GM21576 (cell line): ENCODE results near the gene FAAP100.
"Not testable (repeated sequence)": the region's sequence is repeated elsewhere in the genome, so short reads cannot be mapped to it uniquely, and the experiment has no call there.

Experiments used
- ATAC-seq: cut with Tn5 transposase; IDR thresholded peaks from one replicate; pipeline ENCODE4 v1.9.1; 2021; ENCODE audit warnings: mild to moderate bottlenecking, moderate library complexity; ENCODE audit not compliant: unreplicated experiment

FAAP100 gene, protein sequence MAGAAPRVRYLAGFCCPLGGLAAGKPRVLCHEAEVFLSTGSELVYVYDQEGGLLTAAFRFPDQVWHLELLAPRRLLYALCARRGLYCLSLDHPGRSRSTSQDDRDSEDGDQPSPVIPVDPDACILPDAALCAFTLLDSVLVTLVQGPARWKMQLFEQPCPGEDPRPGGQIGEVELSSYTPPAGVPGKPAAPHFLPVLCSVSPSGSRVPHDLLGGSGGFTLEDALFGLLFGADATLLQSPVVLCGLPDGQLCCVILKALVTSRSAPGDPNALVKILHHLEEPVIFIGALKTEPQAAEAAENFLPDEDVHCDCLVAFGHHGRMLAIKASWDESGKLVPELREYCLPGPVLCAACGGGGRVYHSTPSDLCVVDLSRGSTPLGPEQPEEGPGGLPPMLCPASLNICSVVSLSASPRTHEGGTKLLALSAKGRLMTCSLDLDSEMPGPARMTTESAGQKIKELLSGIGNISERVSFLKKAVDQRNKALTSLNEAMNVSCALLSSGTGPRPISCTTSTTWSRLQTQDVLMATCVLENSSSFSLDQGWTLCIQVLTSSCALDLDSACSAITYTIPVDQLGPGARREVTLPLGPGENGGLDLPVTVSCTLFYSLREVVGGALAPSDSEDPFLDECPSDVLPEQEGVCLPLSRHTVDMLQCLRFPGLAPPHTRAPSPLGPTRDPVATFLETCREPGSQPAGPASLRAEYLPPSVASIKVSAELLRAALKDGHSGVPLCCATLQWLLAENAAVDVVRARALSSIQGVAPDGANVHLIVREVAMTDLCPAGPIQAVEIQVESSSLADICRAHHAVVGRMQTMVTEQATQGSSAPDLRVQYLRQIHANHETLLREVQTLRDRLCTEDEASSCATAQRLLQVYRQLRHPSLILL

DNA sequence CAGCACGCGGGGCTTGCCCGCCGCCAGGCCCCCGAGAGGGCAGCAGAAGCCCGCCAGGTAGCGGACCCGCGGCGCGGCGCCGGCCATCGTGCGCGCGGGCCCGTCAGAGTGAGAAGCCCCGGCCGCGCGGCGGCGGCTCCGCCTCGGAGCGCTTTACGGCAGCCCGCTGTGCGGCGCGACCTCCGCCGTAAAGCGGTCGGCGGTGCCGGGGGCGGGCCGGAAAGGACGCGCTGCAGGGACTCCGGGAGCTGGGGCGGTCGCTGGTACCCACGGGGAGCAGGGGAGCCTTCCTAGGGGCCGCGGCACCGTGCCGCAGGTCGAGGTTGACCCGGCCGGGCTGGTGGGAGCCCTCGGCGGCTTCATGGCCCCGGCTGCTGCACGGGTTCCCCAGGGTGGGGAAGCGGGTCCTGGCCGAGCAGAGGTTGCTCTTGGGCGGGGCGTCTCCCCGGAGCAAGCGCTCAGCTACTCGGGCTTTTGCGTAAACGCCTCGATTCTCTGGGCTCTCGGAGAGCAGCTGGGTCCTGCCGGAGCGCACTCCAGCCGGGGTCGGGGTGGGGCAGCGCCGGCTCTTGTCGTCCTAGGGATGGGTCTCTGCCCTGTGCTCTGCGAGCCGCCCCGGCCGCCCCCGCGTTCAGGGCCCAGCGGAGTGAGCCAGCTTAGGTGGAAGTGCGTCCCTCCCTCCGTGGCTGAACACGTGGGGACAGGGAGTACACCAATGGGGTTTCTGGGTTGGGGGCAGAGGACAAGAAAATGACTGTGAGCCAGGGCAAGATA, at the start of gene FAAP100:
FAAP100 (minus strand) TSS at position 110 of the 774 bp plus-strand sequence; CDS start at position 87, 23 bp downstream.
- ATAC-seq = peak; percentile 38

DNA sequence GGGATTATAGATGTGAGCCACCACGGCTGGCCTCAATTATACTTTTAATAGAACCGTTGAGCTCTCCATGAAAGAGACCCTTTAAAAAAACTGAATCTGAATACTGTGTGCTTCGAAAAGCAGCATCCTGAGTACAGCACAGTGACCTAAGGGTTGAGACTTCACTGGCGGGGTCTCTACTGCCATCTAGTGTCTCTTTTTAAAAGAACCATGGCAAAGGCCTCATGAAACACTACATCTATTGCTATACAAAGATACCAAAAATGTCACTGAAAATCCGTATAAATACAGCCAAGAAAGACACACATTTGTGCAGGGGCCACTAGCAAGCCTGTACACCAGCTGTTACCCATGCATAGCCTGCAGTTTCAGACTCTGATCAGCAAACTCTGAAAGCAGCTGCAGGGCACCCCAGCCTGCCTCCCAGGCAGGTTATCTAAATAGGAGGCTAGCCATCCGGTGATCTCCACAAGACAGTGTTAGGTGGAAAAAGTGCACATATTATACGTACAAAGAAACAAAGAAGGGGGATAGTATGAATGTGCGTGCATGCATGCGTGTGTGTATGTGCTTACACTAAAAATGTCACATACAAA, 49.5 kb upstream of the FAAP100 start:
- peak; percentile 43 for ATAC-seq

DNA sequence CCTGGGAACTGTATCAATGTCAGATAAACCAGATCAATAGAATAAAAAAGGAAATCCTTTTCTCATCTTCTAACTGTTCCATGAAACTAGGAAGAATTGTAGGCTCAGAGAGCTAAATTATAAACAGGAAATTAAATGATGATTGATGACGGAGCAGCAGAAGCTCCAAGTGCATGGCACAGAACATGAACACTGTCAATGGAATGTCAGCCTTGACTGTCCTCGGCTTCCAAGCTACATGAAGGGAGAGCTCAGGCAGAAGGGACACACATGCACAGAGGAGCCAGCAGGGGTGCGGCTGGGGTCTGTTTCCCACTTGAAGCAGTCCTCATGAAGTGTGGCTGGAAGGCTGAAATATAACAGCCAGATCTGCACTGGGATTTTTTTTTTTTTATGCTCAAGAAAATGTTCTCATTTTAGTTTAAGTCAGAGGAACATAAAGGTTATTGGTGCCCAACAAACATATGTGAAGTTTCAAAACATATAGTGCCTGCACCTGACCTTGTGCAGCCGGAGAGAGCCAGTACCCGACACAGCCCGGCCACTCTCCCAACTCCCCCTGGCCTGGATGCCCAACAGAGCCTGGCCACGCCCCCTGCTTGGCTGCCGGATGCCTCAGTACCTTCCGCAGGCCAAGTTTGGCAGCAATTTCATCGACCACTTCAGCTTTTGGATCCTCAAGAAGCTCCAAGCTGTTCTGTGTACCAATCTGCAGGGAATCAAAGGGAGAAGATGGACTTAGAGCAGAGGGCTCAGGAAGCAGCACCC, 47.8 kb upstream of the FAAP100 start:
- ATAC-seq = no peak

DNA sequence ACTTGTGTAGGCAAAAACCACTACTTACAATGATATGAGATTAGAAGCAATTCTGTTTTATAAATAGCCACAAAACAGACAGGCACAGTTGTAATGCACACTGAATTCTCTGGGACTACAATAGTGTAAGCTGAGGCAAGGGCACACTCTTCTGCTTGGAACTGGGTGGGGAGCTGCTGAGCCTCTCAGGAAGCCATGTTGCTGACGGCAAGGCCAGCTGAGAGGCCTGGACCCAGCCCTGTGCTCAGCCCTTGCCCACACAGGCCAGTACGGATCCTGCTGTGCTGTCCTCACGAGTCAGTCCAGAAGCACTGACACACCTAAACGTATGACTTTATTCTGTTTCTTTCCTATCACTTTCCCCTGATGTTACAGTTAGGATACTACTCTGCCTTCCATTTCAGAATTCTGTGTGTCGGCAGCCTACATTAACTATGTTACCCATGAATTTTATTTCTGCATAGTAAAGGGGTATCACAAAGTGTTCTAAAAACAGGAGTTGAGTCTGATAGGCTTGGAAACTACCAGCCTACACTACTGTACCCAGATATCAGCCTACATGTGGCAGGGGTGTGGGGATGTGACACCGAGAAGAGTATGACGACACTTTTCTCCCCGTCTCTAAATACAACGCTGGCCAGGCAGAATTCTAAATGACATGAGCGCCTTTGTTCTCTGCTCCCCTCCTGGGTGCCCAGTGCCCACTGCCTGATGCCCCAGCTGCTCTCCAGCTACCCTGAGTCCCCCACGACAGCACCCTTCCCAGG, 41.1 kb upstream of the FAAP100 start:
- ATAC-seq = no peak

DNA sequence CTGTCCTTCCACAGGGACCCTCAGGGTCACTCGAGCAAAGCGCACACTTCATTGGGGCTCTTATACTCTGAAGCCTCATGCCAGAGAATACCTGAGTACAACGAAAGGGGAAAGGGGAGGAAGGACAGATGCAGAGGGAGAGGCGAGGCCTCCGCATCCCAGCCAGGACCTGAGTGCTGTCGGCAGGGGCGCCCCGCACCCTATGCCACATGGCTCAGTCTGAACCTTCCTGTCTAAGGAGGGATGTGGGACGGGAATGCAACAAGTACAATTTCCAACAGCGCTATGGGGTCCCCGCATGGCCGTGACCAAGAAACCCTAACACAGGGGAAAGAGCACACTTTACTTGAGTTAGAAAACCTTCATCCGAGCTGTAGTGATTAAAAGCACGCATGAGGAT, 39.8 kb upstream of the FAAP100 start:
- no peak for ATAC-seq

DNA sequence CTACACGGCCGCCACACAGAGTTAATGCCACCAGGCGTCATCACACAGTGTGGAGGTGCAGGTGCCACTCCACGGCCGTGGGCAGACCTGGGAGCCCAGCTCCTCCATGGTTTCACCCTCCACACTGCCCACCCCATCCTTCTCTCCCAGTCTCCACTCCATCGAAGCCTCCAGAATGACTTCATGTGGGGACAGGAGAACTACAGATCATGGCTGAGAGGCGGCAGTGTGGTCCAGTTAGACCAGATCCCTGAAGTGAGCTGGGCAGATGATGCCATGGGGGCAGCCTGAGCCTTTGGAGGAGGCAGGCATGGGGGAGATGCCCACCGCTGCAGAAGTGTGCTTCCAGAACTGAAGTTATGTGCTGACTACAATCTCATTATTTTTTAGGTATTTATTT, 38.0 kb upstream of the FAAP100 start:
- no peak for ATAC-seq

DNA sequence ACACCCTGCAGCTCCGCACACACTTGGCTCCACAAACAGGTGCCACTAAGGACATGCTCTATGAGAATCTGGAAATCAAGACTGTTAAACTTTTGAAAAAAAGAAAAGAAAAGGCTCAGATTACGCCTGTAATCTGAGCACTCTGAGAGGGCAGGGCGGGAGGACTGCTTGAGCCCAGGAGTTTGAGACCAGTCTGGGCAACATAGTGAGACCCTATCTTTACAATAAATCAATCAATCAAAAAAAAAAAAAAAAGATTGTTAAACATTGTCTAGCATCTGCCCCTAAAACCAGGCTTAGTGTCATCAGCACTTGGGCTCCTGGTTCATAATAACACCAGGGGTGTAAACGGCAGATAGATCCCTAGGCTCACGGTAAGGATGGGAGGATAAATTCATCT, 37.5 kb upstream of the FAAP100 start:
- ATAC-seq = no peak

DNA sequence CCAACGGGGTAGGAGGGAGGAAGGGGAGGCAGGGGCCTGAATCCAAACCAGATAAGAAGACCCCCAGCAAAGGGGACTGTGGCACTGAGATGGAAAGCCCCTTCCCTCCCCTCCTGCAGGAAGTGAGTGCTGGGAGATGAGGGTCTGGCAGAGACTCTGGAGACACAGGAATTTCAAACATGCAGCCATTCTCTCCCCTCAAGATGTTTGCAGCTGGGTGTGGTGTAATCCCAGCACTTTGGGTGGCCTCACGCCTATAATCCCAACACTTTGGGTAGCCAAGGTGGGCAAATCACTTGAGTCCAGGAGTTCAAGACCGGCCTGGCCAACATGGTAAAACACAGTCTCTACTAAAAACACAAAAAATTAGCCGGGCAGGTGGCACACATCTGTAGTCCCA, 33.9 kb upstream of the FAAP100 start:
- ATAC-seq = no peak

DNA sequence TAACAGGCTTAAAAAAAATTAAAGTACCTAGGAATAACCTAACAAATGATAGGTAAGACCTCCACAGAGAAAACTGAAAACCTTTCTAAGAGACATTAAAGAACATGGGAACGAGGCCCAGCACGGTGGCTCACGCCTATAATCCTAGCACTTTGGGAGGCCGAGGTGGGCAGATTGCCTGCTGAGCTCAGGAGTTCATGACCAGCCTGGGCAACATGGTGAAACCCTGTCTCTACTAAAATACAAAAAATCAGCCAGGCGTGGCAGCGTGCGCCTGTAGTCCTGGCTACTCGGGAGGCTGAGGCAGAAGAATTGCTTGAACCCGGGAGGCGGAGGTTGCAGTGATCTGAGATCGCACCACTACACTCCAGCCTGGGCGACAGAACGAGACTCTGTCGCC, 32.6 kb upstream of the FAAP100 start:
- ATAC-seq = not testable (repeated sequence)

DNA sequence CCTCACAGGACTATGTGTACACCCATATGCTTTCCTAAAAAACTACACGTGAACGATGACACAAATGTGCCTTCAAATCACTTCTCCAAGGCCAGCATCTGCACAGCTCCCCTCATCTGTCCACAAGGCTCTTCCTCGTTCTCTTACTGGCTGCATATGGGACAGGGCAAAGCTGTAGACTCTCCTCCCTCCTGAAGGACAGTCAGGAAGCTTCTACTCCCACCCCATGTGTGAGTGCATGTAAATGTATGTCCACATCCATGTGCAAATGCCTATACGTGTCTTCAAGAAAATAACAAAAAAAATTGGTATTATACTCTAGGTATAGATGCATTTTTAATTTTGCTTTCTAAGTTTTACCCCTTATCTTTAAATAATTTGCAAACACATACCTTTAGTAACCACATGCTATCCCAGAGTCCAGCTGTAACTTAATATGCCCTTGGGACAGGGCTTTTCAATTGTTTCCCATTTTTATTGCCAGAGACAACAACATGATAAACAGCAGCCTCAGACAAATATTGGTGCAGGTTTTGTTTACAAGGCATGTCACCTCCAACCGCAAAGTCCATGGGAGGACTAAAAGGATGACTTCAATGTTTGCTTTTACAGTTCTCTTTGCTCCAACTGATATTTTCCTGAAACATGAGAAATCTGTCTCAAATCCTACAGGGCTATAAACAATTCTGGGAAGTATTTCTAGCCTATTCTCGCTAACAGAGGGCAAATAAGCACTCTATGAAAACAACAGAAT, 31.6 kb upstream of the FAAP100 start:
- no peak for ATAC-seq

DNA sequence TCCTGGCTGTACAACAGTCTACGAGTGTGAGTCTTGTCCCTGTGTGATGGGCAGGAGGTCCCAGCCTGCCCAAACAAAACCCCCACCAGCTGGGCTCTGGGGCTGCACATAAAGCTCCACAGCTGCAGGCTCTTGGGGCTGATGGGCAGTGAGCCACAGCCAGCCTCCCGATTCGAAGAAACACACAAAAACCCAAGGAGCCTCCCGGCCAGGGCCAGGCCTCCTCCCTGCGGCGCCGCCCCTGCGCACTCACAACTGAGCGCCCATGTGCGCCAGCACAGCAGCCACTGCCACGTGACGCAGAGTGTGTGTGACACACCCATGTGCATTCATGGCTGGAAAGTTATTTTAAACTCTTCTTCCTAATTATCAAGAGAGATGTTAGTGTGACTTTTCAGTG, 30.6 kb upstream of the FAAP100 start:
- no peak for ATAC-seq

DNA sequence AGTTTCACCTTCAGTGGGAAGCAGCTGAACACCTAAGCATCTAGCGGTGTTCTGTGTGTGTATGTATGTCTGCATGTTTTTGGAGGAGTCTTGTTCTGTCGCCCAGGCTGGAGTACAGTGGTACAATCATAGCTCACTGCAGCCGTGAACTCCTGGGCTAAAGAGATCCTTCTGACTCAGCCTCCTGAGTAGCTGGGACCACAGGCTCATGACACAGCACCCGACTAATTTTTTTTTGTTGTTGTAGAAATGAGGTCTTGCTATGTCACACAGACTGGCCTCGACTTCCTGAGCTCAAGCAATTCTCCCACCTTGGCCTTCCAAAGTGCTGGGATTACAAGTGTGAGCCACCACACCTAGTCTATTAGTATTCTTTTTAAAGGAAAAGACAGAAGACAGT, 30.2 kb upstream of the FAAP100 start:
- ATAC-seq = no peak

DNA sequence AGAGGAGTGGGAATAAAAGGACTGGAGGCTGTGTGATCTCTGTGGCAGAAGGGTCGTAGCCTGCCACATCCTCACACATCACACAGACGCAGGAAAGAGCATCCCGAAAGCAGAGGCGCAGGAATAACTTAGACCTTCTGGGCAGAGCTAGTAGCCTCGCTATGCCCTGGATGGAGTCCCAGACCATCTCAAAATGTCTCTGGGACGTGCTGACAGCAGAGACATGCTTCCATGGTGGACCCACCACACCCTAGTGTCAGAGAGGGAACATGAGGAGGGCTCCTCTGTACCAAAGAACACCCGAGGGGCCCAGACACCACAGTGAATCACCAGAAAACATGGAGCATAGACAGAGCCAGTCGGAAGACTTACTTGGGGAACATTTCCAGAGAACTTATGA, 29.6 kb upstream of the FAAP100 start:
- ATAC-seq = no peak

DNA sequence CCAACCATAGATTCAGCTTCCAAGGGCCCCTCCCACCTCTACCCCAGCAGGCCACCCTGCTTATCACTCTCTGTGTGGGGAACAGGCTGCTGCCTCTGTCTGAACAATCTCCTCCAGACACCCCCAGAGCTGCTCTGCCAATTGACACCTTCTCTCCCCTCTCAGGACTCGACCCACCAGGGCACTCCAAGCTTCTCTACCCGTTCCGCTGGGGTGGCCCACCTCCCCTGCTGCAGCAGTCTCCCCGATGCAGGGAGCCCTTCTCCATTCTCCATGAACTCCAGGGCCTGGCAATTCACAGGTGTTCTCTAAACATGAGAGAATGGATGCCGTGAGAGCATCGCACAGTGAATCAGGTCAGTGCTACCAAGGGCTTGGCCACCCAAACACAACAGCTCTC, 28.3 kb upstream of the FAAP100 start:
- ATAC-seq = no peak

DNA sequence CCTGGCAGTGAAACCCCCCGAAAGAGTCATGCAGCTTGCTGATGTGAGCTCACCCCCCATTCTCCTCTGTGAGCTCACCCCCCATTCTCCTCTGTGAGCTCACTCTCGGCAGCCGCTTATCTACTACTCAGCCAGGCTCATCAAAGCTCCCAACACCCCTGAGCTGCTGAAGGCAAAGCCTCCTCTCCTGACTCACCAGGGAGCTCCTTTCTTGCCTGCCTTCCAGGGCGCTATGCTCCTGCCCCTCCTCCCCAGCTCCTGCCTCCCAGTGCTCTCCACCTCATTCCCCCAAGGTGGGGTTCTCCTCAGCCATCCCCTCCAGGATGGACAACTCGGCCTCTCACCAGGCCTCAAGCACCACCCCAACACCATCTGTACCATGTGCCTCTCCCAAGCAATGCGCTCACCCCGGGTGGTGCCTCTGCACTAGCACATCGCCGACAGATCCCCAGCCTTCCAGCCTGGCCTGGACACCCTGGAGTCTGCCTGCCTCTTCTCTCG, 27.7 kb upstream of the FAAP100 start:
- ATAC-seq = no peak

DNA sequence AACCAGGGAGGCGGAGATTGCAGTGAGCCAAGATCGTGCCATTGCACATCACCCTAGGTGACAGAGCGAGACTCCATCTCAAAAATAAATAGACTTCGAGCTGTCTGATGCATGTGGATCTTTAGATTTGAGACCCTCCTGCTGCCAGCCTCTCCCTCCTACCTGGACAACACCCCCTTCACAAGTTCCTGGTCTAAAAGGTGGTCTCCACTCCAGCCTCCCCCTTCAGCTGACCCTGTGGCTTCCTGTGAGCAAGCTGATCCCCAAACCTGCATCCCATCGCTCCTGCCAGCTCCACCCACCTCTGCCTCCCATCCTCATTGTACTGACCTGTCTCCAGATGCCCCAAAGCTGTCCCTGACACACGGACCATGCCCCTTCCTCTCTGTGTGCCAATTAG, 27.1 kb upstream of the FAAP100 start:
- ATAC-seq = no peak

DNA sequence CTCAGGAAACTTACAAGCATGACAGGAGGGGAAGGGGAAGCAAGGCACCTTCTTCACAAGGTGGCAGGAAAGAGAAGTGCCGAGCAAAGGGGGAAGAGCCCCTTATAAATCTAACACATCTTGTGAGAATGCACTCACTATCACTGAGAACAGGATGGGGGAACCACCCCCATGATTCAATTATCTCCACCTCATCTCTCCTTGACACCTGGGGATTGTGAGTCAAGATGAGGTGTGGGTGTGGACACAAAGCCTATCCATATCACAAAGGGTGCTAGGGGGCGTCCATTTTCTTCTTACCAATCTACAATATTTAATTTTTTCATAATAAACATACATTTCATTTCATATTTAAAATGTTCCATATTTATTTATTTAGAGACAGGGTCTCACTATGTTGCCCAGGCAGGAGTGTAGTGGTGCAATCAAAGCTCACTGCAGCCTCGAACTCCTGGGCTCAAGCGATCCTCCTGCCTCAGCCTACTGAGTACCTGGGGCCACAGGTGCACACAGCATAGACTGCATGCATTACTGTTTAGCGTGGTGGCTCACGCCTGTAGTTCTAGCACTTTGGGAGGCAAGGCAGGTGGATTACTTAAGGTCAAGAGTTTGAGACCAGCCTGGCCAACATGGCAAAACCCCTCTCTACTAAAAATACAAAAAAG, 26.5 kb upstream of the FAAP100 start:
- ATAC-seq = no peak

DNA sequence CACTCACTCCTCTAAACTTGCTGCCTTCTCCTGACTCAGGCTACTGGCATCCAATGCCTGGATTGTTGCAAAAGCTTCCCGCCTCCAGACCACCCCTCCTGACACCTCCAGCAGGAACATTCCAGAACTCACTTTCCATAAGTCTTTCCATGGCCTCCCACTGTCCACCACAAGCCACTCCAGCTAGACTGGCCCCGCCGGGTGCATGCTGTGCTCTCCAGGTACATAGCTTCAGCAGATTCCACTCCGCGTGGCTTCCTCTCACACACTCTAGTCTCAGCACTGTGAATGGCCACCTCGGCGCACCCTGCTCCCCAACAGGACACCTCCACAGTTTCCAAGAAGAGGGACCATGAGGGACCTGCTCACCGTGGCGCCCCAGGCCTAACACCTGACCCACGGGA, 25.9 kb upstream of the FAAP100 start:
- no peak for ATAC-seq
